PC-3 (cell line): ENCODE data around the gene SIPA1L3. TPM values are rescaled to one million over a fixed set of nuclear protein-coding genes. Genes with fewer than 3 reads are reported as not detected.
"Not testable (repeated sequence)": the region's sequence is repeated elsewhere in the genome, so short reads cannot be mapped to it uniquely, and the experiment has no call there.

Experiments
- ATAC-seq: fragments of 200-7000 bp; cut with Tn5 transposase; 2 replicates; pipeline ENCODE4 v1.9.1; 2020; ENCODE audit warnings: mild to moderate bottlenecking, moderate library complexity
- Bru-seq: library from RNA; stranded (reverse); fragments of 400-500 nt; gene quantifications from one replicate; lab custom pipeline; 2021; lab: Mats Ljungman, UMichigan
- BruChase-seq, 2 experiments: library from RNA; stranded (reverse); fragments of 400-500 nt; gene quantifications; one replicate each; lab custom pipeline; 2021; lab: Mats Ljungman, UMichigan
- BruUV-seq: library from RNA; stranded (reverse); fragments of 400-500 nt; replicated peaks from 2 replicates; lab custom pipeline; 2021; lab: Mats Ljungman, UMichigan
- CTCF ChIA-PET: fragments of 300-600 bp; sonication (Branson Sonifier 250); formaldehyde crosslinking; loops from one replicate; lab custom pipeline; 2022; ENCODE audit warnings: antibody characterized with exemption; lab: Charles Lee
- POLR2A ChIA-PET: fragments of 300-600 bp; sonication (Branson Sonifier 250); formaldehyde crosslinking; loops from one replicate; lab custom pipeline; 2022; ENCODE audit warnings: antibody characterized with exemption; ENCODE audit not compliant: unreplicated experiment; lab: Charles Lee
- DNase-seq: peaks from one replicate; pipeline ENCODE4 v3.0.0-alpha.2; 2015
- H2AFZ ChIP-seq: fragments of 300-600 bp; sonication (generic); 2 replicates; pipeline ENCODE4 v1.6.0; 2016; ENCODE audit warnings: antibody characterized with exemption, low read length
- H3F3A ChIP-seq: fragments of 300-600 bp; sonication (generic); one replicate; pipeline ENCODE4 v1.6.0; 2017; ENCODE audit warnings: antibody characterized with exemption, low read length, control low read depth, mild to moderate bottlenecking; ENCODE audit not compliant: unreplicated experiment
- H3K27ac ChIP-seq: fragments of 300-600 bp; sonication (generic); 2 replicates; pipeline ENCODE4 v1.5.1; 2016; ENCODE audit warnings: mild to moderate bottlenecking, low read length
- H3K27me3 ChIP-seq: fragments of 300-600 bp; sonication (generic); 2 replicates; pipeline ENCODE4 v1.6.1; 2016; ENCODE audit warnings: low read length, mixed read lengths
- H3K36me3 ChIP-seq: fragments of 300-600 bp; sonication (generic); 2 replicates; pipeline ENCODE4 v1.6.1; 2016; ENCODE audit warnings: low read depth, mixed run types, low read length, mixed read lengths
- H3K4me1 ChIP-seq: fragments of 300-600 bp; sonication (generic); 2 replicates; pipeline ENCODE4 v1.5.1; 2016; ENCODE audit warnings: low read length; ENCODE audit not compliant: insufficient read depth
- H3K4me2 ChIP-seq: fragments of 300-600 bp; sonication (generic); 2 replicates; pipeline ENCODE4 v1.6.0; 2016; ENCODE audit warnings: low read length
- H3K4me3 ChIP-seq: fragments of 300-600 bp; sonication (generic); 2 replicates; pipeline ENCODE4 v1.5.1; 2016; ENCODE audit warnings: mild to moderate bottlenecking, low read length, mixed read lengths
- H3K79me2 ChIP-seq: fragments of 300-600 bp; sonication (generic); 2 replicates; pipeline ENCODE4 v1.6.1; 2017; ENCODE audit warnings: low read length, mixed read lengths
- H3K9ac ChIP-seq: fragments of 300-600 bp; sonication (generic); 2 replicates; pipeline ENCODE4 v1.6.0; 2016; ENCODE audit warnings: mild to moderate bottlenecking, low read length
- H3K9me2 ChIP-seq: fragments of 300-600 bp; sonication (generic); replicated peaks from 2 replicates; pipeline ENCODE4 v1.6.1; 2016; ENCODE audit warnings: mixed run types, low read length, mixed read lengths
- H3K9me3 ChIP-seq: fragments of 300-600 bp; sonication (generic); 2 replicates; pipeline ENCODE4 v1.6.1; 2016; ENCODE audit warnings: low read length, mixed read lengths
- H4K20me1 ChIP-seq: fragments of 300-600 bp; sonication (generic); 2 replicates; pipeline ENCODE4 v1.6.1; 2016; ENCODE audit warnings: low read length, mixed read lengths
- CTCF ChIP-seq: fragments of 300-600 bp; sonication (generic); conservative IDR thresholded peaks from 2 replicates; pipeline ENCODE4 v1.5.1; 2017; ENCODE audit warnings: antibody characterized with exemption, low read depth, mild to moderate bottlenecking, low read length
- EZH2 ChIP-seq: fragments of 300-600 bp; sonication (generic); IDR thresholded peaks from one replicate; pipeline ENCODE4 v1.6.1; 2017; ENCODE audit warnings: antibody characterized with exemption, mild to moderate bottlenecking, low read length; ENCODE audit not compliant: unreplicated experiment
- EZH2phosphoT487 ChIP-seq: fragments of 300-600 bp; sonication (generic); IDR thresholded peaks from 2 replicates; pipeline ENCODE4 v1.6.1; 2018; ENCODE audit warnings: mild to moderate bottlenecking, antibody characterized with exemption, low read length, borderline replicate concordance
- intact Hi-C: fragments of 100-400 bp; cut with micrococcal nuclease; formaldehyde crosslinking; loops from 2 replicates; pipeline ENCODE4 v1.9.0; 2023
- long read RNA-seq: library from polyadenylated mRNA; unstranded; transcript quantifications from one replicate; pipeline ENCODE4 v2.0.0, GENCODE V29; 2021; ENCODE audit not compliant: unreplicated experiment
- total RNA-seq: library from RNA; depleted of rRNA; stranded (reverse); fragments of >200 nt; gene quantifications from 2 replicates; pipeline ENCODE4 v1.2.3, GENCODE V29; 2014; rRNA removed

SIPA1L3 gene
- total RNA-seq: 38.7 and 56.3 TPM in 2 replicates
- percentile 77 among the genes with signal in this experiment for Bru-seq, nascent RNA
- percentile 70 among the genes with signal in this experiment for BruChase-seq, experiment 1, labeled RNA remaining after a 6-hour chase
- percentile 69 among the genes with signal in this experiment for BruChase-seq, experiment 2, labeled RNA remaining after a 2-hour chase
- long read RNA-seq, partial matches to known transcripts: 8 of 37 reads
- long read RNA-seq, other reads (novel, unspliced or antisense): 29 of 37 reads

- Histone ChIP-seq H3K4me1 (peaks cover 21% of the 10 kb centered on the region), H3F3A (no peaks in the 10 kb centered on the region), H3K9me3 (no peaks in the 10 kb centered on the region), H3K4me3 (peak within 1 kb of the TSS; percentile 95), H3K36me3 (no peaks in the 10 kb centered on the region), H3K27me3 (no peaks in the 10 kb centered on the region), H3K27ac (peak within 1 kb of the TSS; percentile 67), H3K9ac (peak within 1 kb of the TSS; percentile 87), H3K4me2 (peak within 1 kb of the TSS; percentile 88), H3K9me2 (no peaks in the 10 kb centered on the region), H3K79me2 (peaks cover 51% of the 10 kb centered on the region), H2AFZ (peak within 1 kb of the TSS; percentile 99), H4K20me1 (no peaks in the 10 kb centered on the region)
- no peak for TF ChIP-seq EZH2phosphoT487
- no peak for TF ChIP-seq CTCF
- no peak for TF ChIP-seq EZH2
- no TSS peak for BruUV-seq
- POLR2A ChIA-PET: interaction anchor here (0.6 to 1.2 kb wide), 2 partner anchors 25 to 106 kb away, joined by 3 to 5 read pairs; no protein-coding TSS in a partner anchor
- CTCF ChIA-PET: interaction anchor here (0.6 kb wide), 1 partner anchor 324 kb away, joined by 3 read pairs; no protein-coding TSS in a partner anchor
- intact Hi-C loops: loop anchor here (2.0 kb wide), 2 partner anchors 26 to 92 kb away; no protein-coding TSS in a partner anchor
- DNase-seq: peak; percentile 95
- peak; percentile 90 for ATAC-seq
These were observed at the start of gene SIPA1L3 for GRCh38 chr19:37906869-37907734. SIPA1L3 (plus strand) TSS chr19:37907208; CDS start chr19:38081566, 174,358 bp downstream.

- H4K20me1 ChIP-seq: no peaks in the 10 kb centered on the region
- no peaks in the 10 kb centered on the region for H3K27me3 ChIP-seq
- H3K4me1 ChIP-seq: no peaks in the 10 kb centered on the region
- ChIA-PET CTCF (no interaction called here), POLR2A (no interaction called here)
- ATAC-seq (no peak), DNase-seq (no peak)
- TF ChIP-seq EZH2phosphoT487 (no peak), CTCF (no peak), EZH2 (no peak)
- no peak overlapping the region for H2AFZ ChIP-seq
- no peak overlapping the region for H3K4me3 ChIP-seq
- no peaks in the 10 kb centered on the region for H3K9me2 ChIP-seq
- no peak overlapping the region for H3K9ac ChIP-seq
- intact Hi-C loops: no loop called here
- H3K9me3 ChIP-seq: no peaks in the 10 kb centered on the region
- H3K36me3 ChIP-seq: no peaks in the 10 kb centered on the region
- no peaks in the 10 kb centered on the region for H3F3A ChIP-seq
- BruUV-seq: no TSS peak
- no peak overlapping the region for H3K4me2 ChIP-seq
- H3K79me2 ChIP-seq: no peaks in the 10 kb centered on the region
- H3K27ac ChIP-seq: no peak overlapping the region
These were observed 42.5 kb upstream of the SIPA1L3 start for GRCh38 chr19:37864501-37864900.

GRCh38 chr19:37865930-37866329, 41.1 kb upstream of the SIPA1L3 start:
- H3F3A ChIP-seq, H3K4me2 ChIP-seq, H3K9me3 ChIP-seq, H3K27me3 ChIP-seq, H3K4me3 ChIP-seq, DNase-seq, H3K27ac ChIP-seq, CTCF ChIA-PET, H3K9ac ChIP-seq, ATAC-seq, H3K4me1 ChIP-seq, H3K9me2 ChIP-seq, intact Hi-C loops, BruUV-seq, H2AFZ ChIP-seq, H3K36me3 ChIP-seq, H3K79me2 ChIP-seq, H4K20me1 ChIP-seq: not testable (repeated sequence)
- POLR2A ChIA-PET: interaction anchor here (0.6 kb wide), 1 partner anchor 405 kb away, joined by 7 read pairs; no protein-coding TSS in a partner anchor
